Sigmoid colon (tissue), 4 donors: ENCODE data around the gene ACIN1.

Experiments used
- CTCF ChIP-seq, 4 experiments: fragments of 450-650 bp in 3 of 4; fragments of 200-600 bp in 1 of 4; IDR thresholded peaks; one replicate each; pipeline ENCODE4 v1.5.1; 2016 to 2019; ENCODE audit warnings: antibody characterized with exemption in 4 of 4, mild to moderate bottlenecking in 3 of 4, moderate library complexity in 2 of 4
- EP300 ChIP-seq, 4 donors: sonication (generic); formaldehyde crosslinking; IDR thresholded peaks; one replicate each; pipeline ENCODE4 v1.6.1; 2017; ENCODE audit warnings: antibody characterized with exemption in 4 of 4
- POLR2A ChIP-seq, 2 donors: fragments of 450-650 bp; IDR thresholded peaks; one replicate each; pipeline ENCODE4 v1.6.1; 2016; ENCODE audit warnings: antibody characterized with exemption in 2 of 2, mild to moderate bottlenecking in 2 of 2, moderate library complexity in 2 of 2
- POLR2AphosphoS5 ChIP-seq, 4 donors: sonication (generic); formaldehyde crosslinking; IDR thresholded peaks; one replicate each; pipeline ENCODE4 v1.6.1; 2017; ENCODE audit warnings: antibody characterized with exemption in 4 of 4

GRCh38 chr14:23066855-23067744 lies 27.8 kb downstream of the ACIN1 start:
- no peak for TF ChIP-seq CTCF (IDR thresholded peaks at IDR 0.05)
- TF ChIP-seq POLR2AphosphoS5 (IDR thresholded peaks at IDR 0.05) = no peak
- no peak for TF ChIP-seq EP300 (IDR thresholded peaks at IDR 0.05)
- no peak for TF ChIP-seq POLR2A (IDR thresholded peaks at IDR 0.05)
